GM12878 (cell line): ENCODE results near the gene EP400. TPM values are rescaled to one million over a fixed set of nuclear protein-coding genes. Genes with fewer than 3 reads are reported as not detected.

Source experiments
- ATF3 ChIP-seq: IDR thresholded peaks from 2 replicates; pipeline ENCODE4 v1.6.1; 2011; ENCODE audit warnings: low read depth, mild to moderate bottlenecking, low read length, moderate library complexity, borderline replicate concordance; ENCODE audit errors: extremely low read depth
- BCL11A ChIP-seq: IDR thresholded peaks from 2 replicates; pipeline ENCODE4 v1.6.1; 2011; ENCODE audit warnings: low read depth, low read length
- BCLAF1 ChIP-seq: fragments of 450-650 bp; IDR thresholded peaks from 2 replicates; pipeline ENCODE4 v1.6.1; 2017; ENCODE audit warnings: antibody characterized with exemption, mild to moderate bottlenecking, moderate library complexity
- CREM ChIP-seq: IDR thresholded peaks from 2 replicates; pipeline ENCODE4 v1.6.1; 2014; ENCODE audit warnings: antibody characterized with exemption, low read depth
- HDGF ChIP-seq: fragments of 450-650 bp; IDR thresholded peaks from 2 replicates; pipeline ENCODE4 v1.6.1; 2016; ENCODE audit warnings: antibody characterized with exemption
- NBN ChIP-seq: fragments of 450-650 bp; IDR thresholded peaks from 2 replicates; pipeline ENCODE4 v1.6.1; 2016
- NFYB ChIP-seq: IDR thresholded peaks from 2 replicates; pipeline ENCODE4 v1.6.1; 2011; ENCODE audit warnings: low read depth, mild to moderate bottlenecking, low read length, improper control_type of control experiment, moderate library complexity; ENCODE audit not compliant: insufficient read depth
- NKRF ChIP-seq: fragments of 450-650 bp; conservative IDR thresholded peaks from 2 replicates; pipeline ENCODE4 v1.6.1; 2017; ENCODE audit warnings: mild to moderate bottlenecking, moderate library complexity
- NR2C1 ChIP-seq: fragments of 450-650 bp; IDR thresholded peaks from 2 replicates; pipeline ENCODE4 v1.6.1; 2017; ENCODE audit warnings: antibody characterized with exemption, mild to moderate bottlenecking, moderate library complexity
- PBX3 ChIP-seq: IDR thresholded peaks from 2 replicates; pipeline ENCODE4 v1.6.1; 2011; ENCODE audit warnings: mild to moderate bottlenecking, low read depth, low read length, moderate library complexity; ENCODE audit not compliant: insufficient replicate concordance
- POLR2A ChIP-seq: IDR thresholded peaks from 2 replicates; pipeline ENCODE4 v1.6.1; 2011; ENCODE audit warnings: low read depth, mild to moderate bottlenecking, low read length
- RAD21 ChIP-seq: IDR thresholded peaks from 2 replicates; pipeline ENCODE4 v1.6.1; 2011; ENCODE audit warnings: mild to moderate bottlenecking, low read depth, low read length, moderate library complexity; ENCODE audit not compliant: insufficient read depth
- RELA ChIP-seq: fragments of 450-650 bp; IDR thresholded peaks from 2 replicates; pipeline ENCODE4 v1.8.0; 2014; ENCODE audit warnings: borderline replicate concordance; ENCODE audit not compliant: partially characterized antibody
- RELB ChIP-seq: fragments of 450-650 bp; IDR thresholded peaks from 2 replicates; pipeline ENCODE4 v1.6.1; 2017; ENCODE audit warnings: low read depth, mild to moderate bottlenecking, moderate library complexity
- SIN3A ChIP-seq: IDR thresholded peaks from 2 replicates; pipeline ENCODE4 v1.6.1; 2012; ENCODE audit warnings: low read depth, low read length, improper control_type of control experiment
- SIX5 ChIP-seq: IDR thresholded peaks from 2 replicates; pipeline ENCODE4 v1.6.1; 2011; ENCODE audit warnings: mild to moderate bottlenecking, low read depth, low read length, moderate library complexity; ENCODE audit not compliant: severe bottlenecking
- SMAD5 ChIP-seq: IDR thresholded peaks from 2 replicates; pipeline ENCODE4 v1.6.1; 2016; ENCODE audit warnings: antibody characterized with exemption, low read depth
- SP1 ChIP-seq: IDR thresholded peaks from one replicate; pipeline ENCODE4 v1.6.1; 2011; ENCODE audit warnings: low read depth, low read length
- TAF1 ChIP-seq: IDR thresholded peaks from 2 replicates; pipeline ENCODE4 v1.6.1; 2011; ENCODE audit warnings: mild to moderate bottlenecking, low read depth, low read length, borderline replicate concordance
- TARDBP ChIP-seq: IDR thresholded peaks from 2 replicates; pipeline ENCODE4 v1.6.1; 2016; ENCODE audit warnings: borderline replicate concordance
- TCF12 ChIP-seq: IDR thresholded peaks from 2 replicates; pipeline ENCODE4 v1.6.1; 2011; ENCODE audit warnings: low read depth, mild to moderate bottlenecking, low read length
- YY1 ChIP-seq: IDR thresholded peaks from 2 replicates; pipeline ENCODE4 v1.6.1; 2011; ENCODE audit warnings: low read depth, mild to moderate bottlenecking, low read length
- polyA plus RNA-seq, 11 experiments: library from polyadenylated mRNA; depleted of rRNA in 4 of 11; unstranded in 6 of 11; stranded (reverse) in 5 of 11; fragments of >200 nt; fragmentation: Nextera tagmentation in 4 of 11; fragmentation: Illumina TruSeq in 1 of 11; extraction: Ambion mirVana in 4 of 11; extraction: Trizol in 1 of 11; gene quantifications; 1 replicate in 1 of 11; 2 replicates in 10 of 11; pipeline versions ENCODE4 v1.2.1 to v1.2.3, GENCODE V29; 2011 to 2016; ENCODE audit warnings: inconsistent platforms in 2 of 11, missing spikeins in 2 of 11, low read depth in 1 of 11
- total RNA-seq, 4 experiments: library from RNA; depleted of rRNA in 3 of 4; stranded (reverse); fragments of >200 nt in 3 of 4; fragmentation: Illumina TruSeq in 1 of 4; extraction: Trizol in 1 of 4; gene quantifications; 2 replicates each; pipeline versions ENCODE4 v1.2.1 to v1.2.3, GENCODE V29; 2013 to 2021

Gene EP400
- total and polyA plus RNA-seq, 10 of the 15 experiments (the other 5 are each of a cell fraction or from before 2014, with no cell fraction given): 3.8 to 44.2 (median 8.4) TPM

- no peak for TF ChIP-seq PBX3
- TF ChIP-seq NR2C1: peak; percentile 85
- peak; percentile 64; the same call in 1 of the 2 replicates for TF ChIP-seq ATF3
- no peak for TF ChIP-seq BCL11A
- 0 out of 2 replicates have a peak, but pooled peaks have one; percentile 18 for TF ChIP-seq CREM
- TF ChIP-seq SIN3A: peak; percentile 93
- peak; percentile 90 for TF ChIP-seq TAF1
- peak; percentile 66; the same call in 1 of the 2 replicates for TF ChIP-seq SMAD5
- peak; percentile 94 for TF ChIP-seq POLR2A
- TF ChIP-seq RAD21: no peak
- TF ChIP-seq BCLAF1: no peak
- TF ChIP-seq RELB: peak; percentile 36; the same call in 1 of the 2 replicates
- TF ChIP-seq RELA: no peak
- 0 out of 2 replicates have a peak, but pooled peaks have one; percentile 50 for TF ChIP-seq HDGF
- TF ChIP-seq YY1: peak; percentile 72
- TF ChIP-seq NFYB: no peak
- TF ChIP-seq NBN: peak; percentile 20; the same call in 1 of the 2 replicates
- peak; percentile 49; the same call in 1 of the 2 replicates for TF ChIP-seq TCF12
- TF ChIP-seq SP1: peak; percentile 43
- TF ChIP-seq TARDBP: 0 out of 2 replicates have a peak, but pooled peaks have one; percentile 32
- TF ChIP-seq NKRF: peak; percentile 91
- TF ChIP-seq SIX5: peak; percentile 34
These were observed 20.8 kb upstream of the EP400 start, which contains the start of gene PUS1 (continued) for GRCh38 chr12:131928711-131929580.
